OCI-LY1 (cell line): ENCODE results near the gene CLEC4A.
"Not testable (repeated sequence)": the region's sequence is repeated elsewhere in the genome, so short reads cannot be mapped to it uniquely, and the experiment has no call there.

ENCODE experiments used
- H2AFZ ChIP-seq: fragments of 200-600 bp; sonication (generic), shearing (Covaris generic); 2 replicates; pipeline ENCODE4 v1.6.0; 2014; ENCODE audit warnings: antibody characterized with exemption, mild to moderate bottlenecking, low read length
- H3F3A ChIP-seq: fragments of 200-600 bp; sonication (generic), shearing (Covaris generic); 2 replicates; pipeline ENCODE4 v1.6.0; 2014; ENCODE audit warnings: mild to moderate bottlenecking, antibody characterized with exemption, low read length, moderate library complexity; ENCODE audit not compliant: insufficient read depth
- H3K27ac ChIP-seq: fragments of 200-600 bp; sonication (generic); 2 replicates; pipeline ENCODE4 v1.5.1; 2014; ENCODE audit warnings: low read length, mixed run types, mild to moderate bottlenecking, low read depth; ENCODE audit not compliant: poor library complexity, severe bottlenecking
- H3K27me3 ChIP-seq: fragments of 200-600 bp; sonication (generic); 2 replicates; pipeline ENCODE4 v1.6.0; 2014; ENCODE audit warnings: antibody characterized with exemption, mild to moderate bottlenecking, low read length, moderate library complexity; ENCODE audit not compliant: insufficient read depth
- H3K36me3 ChIP-seq: fragments of 200-600 bp; sonication (generic); 2 replicates; pipeline ENCODE4 v1.6.1; 2014; ENCODE audit warnings: mild to moderate bottlenecking, antibody characterized with exemption, low read length, moderate library complexity, mixed read lengths; ENCODE audit not compliant: insufficient read depth
- H3K4me1 ChIP-seq: fragments of 200-600 bp; sonication (generic); 2 replicates; pipeline ENCODE4 v1.5.1; 2014; ENCODE audit warnings: mild to moderate bottlenecking, low read length, moderate library complexity; ENCODE audit not compliant: insufficient read depth, severe bottlenecking
- H3K4me2 ChIP-seq: fragments of 200-600 bp; sonication (generic), shearing (Covaris generic); 2 replicates; pipeline ENCODE4 v1.6.1; 2014; ENCODE audit warnings: low read length
- H3K4me3 ChIP-seq: fragments of 200-600 bp; sonication (generic); 2 replicates; pipeline ENCODE4 v1.5.1; 2014; ENCODE audit warnings: low read length, low read depth, mild to moderate bottlenecking, mixed read lengths; ENCODE audit not compliant: poor library complexity, severe bottlenecking
- H3K79me2 ChIP-seq: fragments of 200-600 bp; shearing (Covaris generic); 2 replicates; pipeline ENCODE4 v1.6.1; 2016; ENCODE audit warnings: mixed run types, low read length, mixed read lengths; ENCODE audit not compliant: insufficient read depth
- H3K9ac ChIP-seq: fragments of 200-600 bp; sonication (generic), shearing (Covaris generic); 2 replicates; pipeline ENCODE4 v1.6.1; 2014; ENCODE audit warnings: mild to moderate bottlenecking, low read length, mixed read lengths
- H3K9me2 ChIP-seq: fragments of 200-600 bp; sonication (generic), shearing (Covaris generic); 2 replicates; pipeline ENCODE4 v1.6.1; 2014; ENCODE audit warnings: low read depth, mild to moderate bottlenecking, low read length, mixed read lengths
- H3K9me3 ChIP-seq: fragments of 200-600 bp; shearing (Covaris generic); 2 replicates; pipeline ENCODE4 v1.6.1; 2014; ENCODE audit warnings: low read length, mixed read lengths
- H4K20me1 ChIP-seq: fragments of 200-600 bp; sonication (generic), shearing (Covaris generic); 2 replicates; pipeline ENCODE4 v1.6.0; 2016; ENCODE audit warnings: mild to moderate bottlenecking, low read length; ENCODE audit not compliant: insufficient read depth
- CTCF ChIP-seq: fragments of 200-600 bp; sonication (generic), shearing (Covaris generic); IDR thresholded peaks from 2 replicates; pipeline ENCODE4 v1.5.1; 2017; ENCODE audit warnings: mild to moderate bottlenecking, antibody characterized with exemption, low read length, moderate library complexity, mixed read lengths
- EZH2 ChIP-seq: fragments of 200-600 bp; sonication (generic), shearing (Covaris generic); IDR thresholded peaks from 2 replicates; pipeline ENCODE4 v1.8.0; 2017; ENCODE audit warnings: borderline replicate concordance, mixed run types, mild to moderate bottlenecking, antibody characterized with exemption, low read length, moderate library complexity, mixed read lengths

CLEC4A gene

GRCh38 chr12:8108808-8109398 lies 14.5 kb upstream of the CLEC4A start:
- TF ChIP-seq EZH2, result no peak
- TF ChIP-seq CTCF, result peak; percentile 98
- no peak overlapping the region for H2AFZ ChIP-seq
- no peaks in the 10 kb centered on the region for H3K9me2 ChIP-seq
- H3F3A ChIP-seq, result no peaks in the 10 kb centered on the region
- no peak overlapping the region for H3K27ac ChIP-seq
- H3K4me3 ChIP-seq, result no peak overlapping the region
- no peaks in the 10 kb centered on the region for H3K27me3 ChIP-seq
- no peaks in the 10 kb centered on the region for H3K36me3 ChIP-seq
- H3K79me2 ChIP-seq, result no peaks in the 10 kb centered on the region
- H3K9ac ChIP-seq, result no peak overlapping the region
- H3K4me2 ChIP-seq, result no peak overlapping the region
- no peaks in the 10 kb centered on the region for H3K4me1 ChIP-seq
- no peaks in the 10 kb centered on the region for H4K20me1 ChIP-seq
- H3K9me3 ChIP-seq, result no peaks in the 10 kb centered on the region

GRCh38 chr12:8113117-8113516 lies 10.3 kb upstream of the CLEC4A start:
- not testable (repeated sequence) for H3K9me2 ChIP-seq, H2AFZ ChIP-seq, H3K4me1 ChIP-seq, H3K9me3 ChIP-seq, H3K27me3 ChIP-seq, H4K20me1 ChIP-seq, H3K4me3 ChIP-seq, H3F3A ChIP-seq, H3K9ac ChIP-seq, H3K36me3 ChIP-seq, H3K27ac ChIP-seq, H3K4me2 ChIP-seq, H3K79me2 ChIP-seq

- Histone ChIP-seq H3K27ac (no peak overlapping the region), H3F3A (no peaks in the 10 kb centered on the region; the same call in 1 of the 2 replicates), H3K27me3 (no peaks in the 10 kb centered on the region), H3K4me2 (no peak overlapping the region), H3K9me2 (no peaks in the 10 kb centered on the region), H3K4me1 (no peaks in the 10 kb centered on the region), H3K4me3 (no peak overlapping the region), H3K9ac (no peak overlapping the region), H3K79me2 (no peaks in the 10 kb centered on the region), H3K9me3 (no peaks in the 10 kb centered on the region), H4K20me1 (no peaks in the 10 kb centered on the region), H3K36me3 (no peaks in the 10 kb centered on the region), H2AFZ (no peak overlapping the region)
- TF ChIP-seq CTCF (no peak), EZH2 (no peak)
Observed at GRCh38 chr12:8120072-8120713, 3.2 kb upstream of the CLEC4A start.

GRCh38 chr12:8127138-8127537 lies 3.7 kb downstream of the CLEC4A start:
- no peaks in the 10 kb centered on the region; the same call in 1 of the 2 replicates for H3F3A ChIP-seq
- H2AFZ ChIP-seq, result no peak overlapping the region
- no peaks in the 10 kb centered on the region for H3K9me2 ChIP-seq
- H4K20me1 ChIP-seq, result no peaks in the 10 kb centered on the region
- H3K4me2 ChIP-seq, result no peak overlapping the region
- H3K27ac ChIP-seq, result no peak overlapping the region
- no peak overlapping the region for H3K9ac ChIP-seq
- H3K36me3 ChIP-seq, result no peaks in the 10 kb centered on the region
- H3K27me3 ChIP-seq, result no peaks in the 10 kb centered on the region
- H3K9me3 ChIP-seq, result no peaks in the 10 kb centered on the region
- TF ChIP-seq EZH2 (no peak), CTCF (no peak)
- no peak overlapping the region for H3K4me3 ChIP-seq
- H3K4me1 ChIP-seq, result no peaks in the 10 kb centered on the region
- H3K79me2 ChIP-seq, result no peaks in the 10 kb centered on the region

GRCh38 chr12:8133636-8134397 lies 10.4 kb downstream of the CLEC4A start:
- H3K27me3 ChIP-seq, result not testable (repeated sequence)

More at GRCh38 chr12:8133636-8134397, 10.4 kb downstream of the CLEC4A start:
- not testable (repeated sequence) for H4K20me1 ChIP-seq, H3F3A ChIP-seq, H3K9me2 ChIP-seq, H3K4me2 ChIP-seq, H3K36me3 ChIP-seq, H3K27ac ChIP-seq, H2AFZ ChIP-seq, H3K9ac ChIP-seq, H3K9me3 ChIP-seq, H3K4me3 ChIP-seq, H3K79me2 ChIP-seq, H3K4me1 ChIP-seq
